ENCODE measurements around the gene C14orf119. TPM values are rescaled to one million over a fixed set of nuclear protein-coding genes. Genes with fewer than 3 reads are reported as not detected.

Gene C14orf119
- total RNA-seq, 1 donor from 2014 or later = 55.3 TPM

- intact Hi-C loops (cut with DNase I) = no loop called here
Measured at GRCh38 chr14:23070262-23071129, 24.8 kb upstream of the C14orf119 start.

GRCh38 chr14:23071244-23071920, 23.9 kb upstream of the C14orf119 start:
- Histone ChIP-seq H3K27ac (peak overlapping the region; percentile 74), H3K27me3 (no peaks in the 10 kb centered on the region), H3K4me3 (peak overlapping the region; percentile 71), H3K4me1 (peaks cover 33% of the 10 kb centered on the region), H3K9me3 (no peaks in the 10 kb centered on the region), H3K36me3 (peaks cover 72% of the 10 kb centered on the region)
- no peak for TF ChIP-seq CTCF (IDR thresholded peaks at IDR 0.05)
- DNase-seq (peak; percentile 90), ATAC-seq (peak; percentile 95)
- intact Hi-C loops (cut with DNase I) = no loop called here

More at GRCh38 chr14:23070262-23071129, 24.8 kb upstream of the C14orf119 start:
- no peak for DNase-seq
- ATAC-seq = no peak
- Histone ChIP-seq H3K9me3 (no peaks in the 10 kb centered on the region), H3K4me1 (peaks cover 33% of the 10 kb centered on the region), H3K4me3 (peak overlapping the region; percentile 71), H3K27me3 (no peaks in the 10 kb centered on the region), H3K36me3 (peaks cover 72% of the 10 kb centered on the region), H3K27ac (peak overlapping the region; percentile 74)
- TF ChIP-seq CTCF (IDR thresholded peaks at IDR 0.05) = no peak

DNA sequence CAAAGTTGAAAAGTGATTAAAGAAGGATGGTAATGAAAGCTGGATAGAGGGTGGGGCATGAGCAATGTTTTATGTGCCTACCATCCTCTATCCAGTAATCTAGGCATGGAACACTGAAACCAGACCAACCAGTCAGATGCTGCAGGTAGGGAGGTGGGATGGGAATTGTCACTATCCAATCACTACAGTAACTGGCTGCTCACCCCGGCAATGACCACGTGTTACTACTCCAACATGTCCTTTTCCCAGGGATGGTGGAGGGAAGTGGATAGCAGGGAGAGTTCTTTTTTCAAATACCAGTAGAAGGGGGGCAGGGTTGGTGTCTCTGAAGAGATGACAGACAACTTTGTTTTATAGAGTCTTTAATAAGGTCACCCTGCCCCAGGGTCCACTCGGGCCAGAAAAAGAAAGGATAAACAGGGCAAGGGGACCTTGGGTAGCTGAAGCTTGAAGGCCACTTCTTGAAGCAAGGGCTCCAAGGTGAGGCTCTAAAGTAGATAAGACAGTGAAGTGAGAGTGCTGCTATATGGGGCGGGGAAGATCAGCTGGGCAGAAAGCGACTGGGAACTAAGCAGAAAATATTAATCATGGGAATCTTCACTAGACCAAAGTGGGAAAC, 23.3 kb upstream of the C14orf119 start:
- Histone ChIP-seq H3K4me3 (peak overlapping the region; percentile 71), H3K9me3 (no peaks in the 10 kb centered on the region), H3K4me1 (peaks cover 35% of the 10 kb centered on the region), H3K27ac (peak overlapping the region; percentile 74), H3K36me3 (peaks cover 72% of the 10 kb centered on the region), H3K27me3 (no peaks in the 10 kb centered on the region)
- no peak for TF ChIP-seq CTCF (IDR thresholded peaks at IDR 0.05)
- DNase-seq = no peak
- intact Hi-C loops (cut with DNase I) = no loop called here
- ATAC-seq = no peak

GRCh38 chr14:23074906-23075305, 20.4 kb upstream of the C14orf119 start:
- intact Hi-C loops (cut with DNase I) = no loop called here
- no peaks in the 10 kb centered on the region for H3K27me3 ChIP-seq
- ATAC-seq (no peak), DNase-seq (no peak)
- no peak overlapping the region for H3K27ac ChIP-seq
- H3K36me3 ChIP-seq = peaks cover 77% of the 10 kb centered on the region
- H3K4me1 ChIP-seq = peaks cover 43% of the 10 kb centered on the region
- H3K9me3 ChIP-seq = no peaks in the 10 kb centered on the region
- H3K4me3 ChIP-seq = no peak overlapping the region
- no peak for TF ChIP-seq CTCF (IDR thresholded peaks at IDR 0.05)

DNA sequence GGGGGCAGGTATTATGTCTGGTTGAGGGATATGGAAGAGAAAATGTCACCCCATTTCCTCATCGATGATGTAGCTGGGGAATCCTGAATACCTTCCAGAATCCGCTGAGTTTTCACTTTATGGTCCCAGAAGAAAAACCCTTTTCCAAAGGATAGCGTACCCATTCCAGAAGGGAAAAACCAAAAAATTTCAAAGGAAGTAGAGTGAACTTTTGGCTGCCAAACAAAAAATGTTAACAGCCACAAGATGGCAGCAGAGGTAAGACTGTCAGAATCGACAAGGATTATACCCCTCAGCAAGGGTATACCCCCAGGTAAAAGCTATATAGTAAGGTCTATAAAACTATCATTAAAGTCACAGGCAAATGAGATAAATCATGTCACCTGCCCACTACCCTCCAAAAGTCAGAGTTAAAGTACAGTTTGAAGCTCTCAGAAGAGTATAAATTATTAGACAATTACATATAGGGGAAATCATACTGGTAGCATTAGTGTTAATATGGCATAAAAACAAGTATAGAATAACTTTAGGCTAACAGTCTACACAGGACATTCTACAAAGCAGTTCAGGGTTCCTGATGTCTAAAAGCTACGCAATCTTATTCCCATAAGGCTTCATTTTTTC, 18.4 kb upstream of the C14orf119 start:
- Histone ChIP-seq H3K27me3 (no peaks in the 10 kb centered on the region), H3K9me3 (no peaks in the 10 kb centered on the region), H3K4me3 (no peak overlapping the region), H3K4me1 (peaks cover 29% of the 10 kb centered on the region), H3K36me3 (peaks cover 97% of the 10 kb centered on the region), H3K27ac (no peak overlapping the region)
- ATAC-seq (peak; percentile 37), DNase-seq (no peak)
- TF ChIP-seq CTCF (IDR thresholded peaks at IDR 0.05) = peak; percentile 60
- intact Hi-C loops (cut with DNase I) = no loop called here

Data from upper lobe of right lung (tissue), 1 donor.